K562 (cell line): ENCODE results near the gene CEND1. TPM values are rescaled to one million over a fixed set of nuclear protein-coding genes. Genes with fewer than 3 reads are reported as not detected.

Source experiments
- ARNT ChIP-seq, 2 experiments: fragments of 450-650 bp; IDR thresholded peaks; 2 replicates each; pipeline ENCODE4 v1.6.1; 2016; ENCODE audit warnings: mild to moderate bottlenecking in 1 of 2
- BMI1 ChIP-seq: fragments of 150-350 bp; IDR thresholded peaks from 2 replicates; pipeline ENCODE4 v1.6.1; 2014; ENCODE audit warnings: low read length
- CBX8 ChIP-seq: fragments of 200-600 bp; sonication (generic); IDR thresholded peaks from 2 replicates; pipeline ENCODE4 v1.6.1; 2012; ENCODE audit warnings: borderline replicate concordance, mixed run types, low read depth, mild to moderate bottlenecking, moderate library complexity, mixed read lengths, low read length, control low read depth, inconsistent platforms; ENCODE audit not compliant: poor library complexity, severe bottlenecking; ENCODE audit errors: extremely low read depth
- CREB1 ChIP-seq, 2 experiments: sonication (generic) in 1 of 2; formaldehyde crosslinking in 1 of 2; IDR thresholded peaks; 2 replicates each; pipeline versions ENCODE4 v1.6.1 to v1.8.0; 2012 to 2022; ENCODE audit warnings: inconsistent platforms in 1 of 2, mild to moderate bottlenecking in 1 of 2, missing genetic modification reagents in 1 of 2, moderate library complexity in 1 of 2
- CTBP1 ChIP-seq: fragments of 450-650 bp; IDR thresholded peaks from 2 replicates; pipeline ENCODE4 v1.6.1; 2016; ENCODE audit warnings: borderline replicate concordance
- ESRRB ChIP-seq: fragments of 250-450 bp; sonication (Bioruptor Pico); IDR thresholded peaks from 2 replicates; pipeline ENCODE4 v1.5.0; 2020; ENCODE audit warnings: mild to moderate bottlenecking, moderate library complexity, borderline replicate concordance
- HMGN3 ChIP-seq: IDR thresholded peaks from 2 replicates; pipeline ENCODE4 v1.6.1; 2011; ENCODE audit warnings: borderline replicate concordance, low read depth, mild to moderate bottlenecking, mixed read lengths, low read length; ENCODE audit not compliant: insufficient read length; ENCODE audit errors: extremely low read depth
- KAT2B ChIP-seq: IDR thresholded peaks from one replicate; pipeline ENCODE4 v1.6.1; 2012; ENCODE audit warnings: low read depth, mild to moderate bottlenecking, control low read depth, inconsistent platforms, low read length, moderate library complexity
- LEF1 ChIP-seq: fragments of 450-650 bp; IDR thresholded peaks from 2 replicates; pipeline ENCODE4 v1.6.1; 2016; ENCODE audit warnings: mild to moderate bottlenecking
- NR2F6 ChIP-seq: fragments of 450-650 bp; formaldehyde crosslinking; IDR thresholded peaks from 2 replicates; pipeline ENCODE4 v1.4.0; 2020; ENCODE audit warnings: mild to moderate bottlenecking
- RFX5 ChIP-seq: IDR thresholded peaks from 2 replicates; pipeline ENCODE4 v1.6.1; 2011; ENCODE audit warnings: low read depth, mild to moderate bottlenecking, improper control_type of control experiment, low read length
- SMARCB1 ChIP-seq: IDR thresholded peaks from 2 replicates; pipeline ENCODE4 v1.6.1; 2011; ENCODE audit warnings: improper control_type of control experiment, low read depth; ENCODE audit not compliant: insufficient read length
- TSC22D4 ChIP-seq: fragments of 450-650 bp; IDR thresholded peaks from 2 replicates; pipeline ENCODE4 v1.6.1; 2016; ENCODE audit warnings: missing genetic modification characterization, missing biosample characterization, control low read depth
- ZC3H8 ChIP-seq: fragments of 450-650 bp; IDR thresholded peaks from 2 replicates; pipeline ENCODE4 v1.6.1; 2017
- ZNF3 ChIP-seq: fragments of 250-450 bp; sonication (Bioruptor Pico); IDR thresholded peaks from 2 replicates; pipeline ENCODE4 v1.5.0; 2021; ENCODE audit warnings: mild to moderate bottlenecking, moderate library complexity
- ZNF79 ChIP-seq: fragments of 250-450 bp; sonication (Bioruptor Pico); IDR thresholded peaks from 2 replicates; pipeline ENCODE4 v1.4.0; 2020; ENCODE audit warnings: low read depth, mild to moderate bottlenecking, moderate library complexity
- polyA plus RNA-seq, 8 experiments: library from polyadenylated mRNA; depleted of rRNA in 4 of 8; stranded (reverse) in 5 of 8; unstranded in 3 of 8; fragments of >200 nt; fragmentation: Nextera tagmentation in 2 of 8; fragmentation: Illumina TruSeq in 1 of 8; extraction: Ambion mirVana in 2 of 8; extraction: Trizol in 1 of 8; gene quantifications; 2 replicates each; pipeline versions ENCODE4 v1.2.1 to v1.2.3, GENCODE V29; 2011 to 2014; ENCODE audit warnings: inconsistent platforms in 1 of 8, missing spikeins in 1 of 8
- total RNA-seq, 7 experiments: library from RNA; depleted of rRNA in 6 of 7; stranded (reverse); fragments of >200 nt in 6 of 7; fragmentation: Illumina TruSeq in 2 of 7; extraction: Trizol in 2 of 7; gene quantifications; 2 replicates each; pipeline versions ENCODE4 v1.2.1 to v1.2.3, GENCODE V29; 2011 to 2021; ENCODE audit warnings: low replicate concordance in 1 of 7
- TF ChIP-seq, protein P1 (sequence below): sonication (generic); formaldehyde crosslinking; IDR thresholded peaks from 2 replicates; pipeline ENCODE4 v1.8.0; 2022; ENCODE audit warnings: missing genetic modification reagents, mild to moderate bottlenecking, borderline replicate concordance
- TF ChIP-seq, protein P2 (sequence below): sonication (generic); formaldehyde crosslinking; IDR thresholded peaks from 2 replicates; pipeline ENCODE4 v1.8.0; 2023; ENCODE audit warnings: missing genetic modification reagents, mild to moderate bottlenecking, borderline replicate concordance
- TF ChIP-seq, protein P3 (sequence below): fragments of 450-650 bp; IDR thresholded peaks from 2 replicates; pipeline ENCODE4 v1.6.1; 2016; ENCODE audit warnings: missing biosample characterization, missing genetic modification characterization
- TF ChIP-seq, protein P4 (sequence below): fragments of 200-800 bp; sonication (Bioruptor generic); IDR thresholded peaks from 2 replicates; pipeline ENCODE4 v1.6.1; 2017; ENCODE audit warnings: missing genetic modification characterization, missing compliant biosample characterization

CEND1 gene
- total and polyA plus RNA-seq, 9 of the 15 experiments (the other 6 are each of a cell fraction or from before 2014, with no cell fraction given) = 0.13 to 0.18 (median 0.16) TPM; not detected in 6

DNA sequence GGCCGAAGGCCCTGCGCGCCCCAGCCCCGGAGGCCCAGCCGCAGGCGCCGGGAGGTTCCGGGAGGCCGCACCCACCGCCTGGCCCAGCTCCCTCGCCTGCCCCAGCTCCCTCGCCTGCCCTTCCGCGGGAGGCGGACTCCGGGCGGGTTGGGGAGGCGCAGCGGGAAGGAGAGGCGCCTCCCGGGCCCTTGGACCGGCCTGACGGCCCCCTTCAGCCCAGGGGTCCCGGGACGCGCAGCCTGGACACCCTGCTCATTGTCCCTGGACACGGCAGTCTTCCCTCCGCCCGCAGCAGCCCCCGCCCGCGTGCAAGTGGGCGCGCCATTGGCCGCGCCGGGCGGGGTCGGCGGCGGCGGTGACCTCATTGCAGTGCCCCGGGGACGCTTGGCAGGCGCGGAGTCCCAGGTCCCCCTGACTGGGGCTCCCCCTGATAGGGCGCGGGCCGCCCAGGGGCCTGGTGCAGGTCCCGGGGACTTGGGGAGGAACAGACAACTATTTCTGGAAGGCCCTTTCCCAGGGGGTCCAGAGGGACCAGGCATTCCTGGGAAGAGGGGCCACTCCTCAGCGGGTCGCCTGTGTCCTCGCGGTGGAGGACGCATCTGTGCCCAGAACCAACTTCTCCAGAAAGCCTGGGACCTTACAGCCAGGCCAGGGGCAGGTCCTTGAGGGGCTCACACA, 43.4 kb upstream of the CEND1 start (continued):
- TF ChIP-seq HMGN3 (peak; percentile 48), ZC3H8 (no peak), CBX8 (no peak), ZNF3 (CRISPR knock-in tag) (no peak), CREB1 (IDR thresholded peaks at IDR 0.05) (peak; percentile 42), CREB1 (CRISPR knock-in tag; IDR thresholded peaks at IDR 0.05) (no peak; the same call in 1 of the 2 replicates), ESRRB (CRISPR knock-in tag) (no peak), BMI1 (no peak), TSC22D4 (tag) (no peak), CTBP1 (peak; percentile 37), RFX5 (no peak), KAT2B (no peak), NR2F6 (no peak), ZNF79 (CRISPR knock-in tag) (no peak), SMARCB1 (no peak), ARNT (IDR thresholded peaks at IDR 0.05) (no peak), LEF1 (no peak)
- TF ChIP-seq, protein P1, sequence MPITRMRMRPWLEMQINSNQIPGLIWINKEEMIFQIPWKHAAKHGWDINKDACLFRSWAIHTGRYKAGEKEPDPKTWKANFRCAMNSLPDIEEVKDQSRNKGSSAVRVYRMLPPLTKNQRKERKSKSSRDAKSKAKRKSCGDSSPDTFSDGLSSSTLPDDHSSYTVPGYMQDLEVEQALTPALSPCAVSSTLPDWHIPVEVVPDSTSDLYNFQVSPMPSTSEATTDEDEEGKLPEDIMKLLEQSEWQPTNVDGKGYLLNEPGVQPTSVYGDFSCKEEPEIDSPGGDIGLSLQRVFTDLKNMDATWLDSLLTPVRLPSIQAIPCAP (CRISPR knock-in tag) = no peak
- TF ChIP-seq, protein P2, sequence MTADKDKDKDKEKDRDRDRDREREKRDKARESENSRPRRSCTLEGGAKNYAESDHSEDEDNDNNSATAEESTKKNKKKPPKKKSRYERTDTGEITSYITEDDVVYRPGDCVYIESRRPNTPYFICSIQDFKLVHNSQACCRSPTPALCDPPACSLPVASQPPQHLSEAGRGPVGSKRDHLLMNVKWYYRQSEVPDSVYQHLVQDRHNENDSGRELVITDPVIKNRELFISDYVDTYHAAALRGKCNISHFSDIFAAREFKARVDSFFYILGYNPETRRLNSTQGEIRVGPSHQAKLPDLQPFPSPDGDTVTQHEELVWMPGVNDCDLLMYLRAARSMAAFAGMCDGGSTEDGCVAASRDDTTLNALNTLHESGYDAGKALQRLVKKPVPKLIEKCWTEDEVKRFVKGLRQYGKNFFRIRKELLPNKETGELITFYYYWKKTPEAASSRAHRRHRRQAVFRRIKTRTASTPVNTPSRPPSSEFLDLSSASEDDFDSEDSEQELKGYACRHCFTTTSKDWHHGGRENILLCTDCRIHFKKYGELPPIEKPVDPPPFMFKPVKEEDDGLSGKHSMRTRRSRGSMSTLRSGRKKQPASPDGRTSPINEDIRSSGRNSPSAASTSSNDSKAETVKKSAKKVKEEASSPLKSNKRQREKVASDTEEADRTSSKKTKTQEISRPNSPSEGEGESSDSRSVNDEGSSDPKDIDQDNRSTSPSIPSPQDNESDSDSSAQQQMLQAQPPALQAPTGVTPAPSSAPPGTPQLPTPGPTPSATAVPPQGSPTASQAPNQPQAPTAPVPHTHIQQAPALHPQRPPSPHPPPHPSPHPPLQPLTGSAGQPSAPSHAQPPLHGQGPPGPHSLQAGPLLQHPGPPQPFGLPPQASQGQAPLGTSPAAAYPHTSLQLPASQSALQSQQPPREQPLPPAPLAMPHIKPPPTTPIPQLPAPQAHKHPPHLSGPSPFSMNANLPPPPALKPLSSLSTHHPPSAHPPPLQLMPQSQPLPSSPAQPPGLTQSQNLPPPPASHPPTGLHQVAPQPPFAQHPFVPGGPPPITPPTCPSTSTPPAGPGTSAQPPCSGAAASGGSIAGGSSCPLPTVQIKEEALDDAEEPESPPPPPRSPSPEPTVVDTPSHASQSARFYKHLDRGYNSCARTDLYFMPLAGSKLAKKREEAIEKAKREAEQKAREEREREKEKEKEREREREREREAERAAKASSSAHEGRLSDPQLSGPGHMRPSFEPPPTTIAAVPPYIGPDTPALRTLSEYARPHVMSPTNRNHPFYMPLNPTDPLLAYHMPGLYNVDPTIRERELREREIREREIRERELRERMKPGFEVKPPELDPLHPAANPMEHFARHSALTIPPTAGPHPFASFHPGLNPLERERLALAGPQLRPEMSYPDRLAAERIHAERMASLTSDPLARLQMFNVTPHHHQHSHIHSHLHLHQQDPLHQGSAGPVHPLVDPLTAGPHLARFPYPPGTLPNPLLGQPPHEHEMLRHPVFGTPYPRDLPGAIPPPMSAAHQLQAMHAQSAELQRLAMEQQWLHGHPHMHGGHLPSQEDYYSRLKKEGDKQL (CRISPR knock-in tag) = no peak
- TF ChIP-seq, protein P3, sequence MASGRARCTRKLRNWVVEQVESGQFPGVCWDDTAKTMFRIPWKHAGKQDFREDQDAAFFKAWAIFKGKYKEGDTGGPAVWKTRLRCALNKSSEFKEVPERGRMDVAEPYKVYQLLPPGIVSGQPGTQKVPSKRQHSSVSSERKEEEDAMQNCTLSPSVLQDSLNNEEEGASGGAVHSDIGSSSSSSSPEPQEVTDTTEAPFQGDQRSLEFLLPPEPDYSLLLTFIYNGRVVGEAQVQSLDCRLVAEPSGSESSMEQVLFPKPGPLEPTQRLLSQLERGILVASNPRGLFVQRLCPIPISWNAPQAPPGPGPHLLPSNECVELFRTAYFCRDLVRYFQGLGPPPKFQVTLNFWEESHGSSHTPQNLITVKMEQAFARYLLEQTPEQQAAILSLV = no peak
- TF ChIP-seq, protein P4, sequence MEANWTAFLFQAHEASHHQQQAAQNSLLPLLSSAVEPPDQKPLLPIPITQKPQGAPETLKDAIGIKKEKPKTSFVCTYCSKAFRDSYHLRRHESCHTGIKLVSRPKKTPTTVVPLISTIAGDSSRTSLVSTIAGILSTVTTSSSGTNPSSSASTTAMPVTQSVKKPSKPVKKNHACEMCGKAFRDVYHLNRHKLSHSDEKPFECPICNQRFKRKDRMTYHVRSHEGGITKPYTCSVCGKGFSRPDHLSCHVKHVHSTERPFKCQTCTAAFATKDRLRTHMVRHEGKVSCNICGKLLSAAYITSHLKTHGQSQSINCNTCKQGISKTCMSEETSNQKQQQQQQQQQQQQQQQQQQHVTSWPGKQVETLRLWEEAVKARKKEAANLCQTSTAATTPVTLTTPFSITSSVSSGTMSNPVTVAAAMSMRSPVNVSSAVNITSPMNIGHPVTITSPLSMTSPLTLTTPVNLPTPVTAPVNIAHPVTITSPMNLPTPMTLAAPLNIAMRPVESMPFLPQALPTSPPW (CRISPR knock-in tag) = peak; percentile 81
